NCI-H1092 (cell line): Measurements from ENCODE around the gene THADA.

Experiments
- DNase-seq: peaks from one replicate; lab custom pipeline; 2025; lab: John Stamatoyannopoulos, UW

Gene THADA

DNA sequence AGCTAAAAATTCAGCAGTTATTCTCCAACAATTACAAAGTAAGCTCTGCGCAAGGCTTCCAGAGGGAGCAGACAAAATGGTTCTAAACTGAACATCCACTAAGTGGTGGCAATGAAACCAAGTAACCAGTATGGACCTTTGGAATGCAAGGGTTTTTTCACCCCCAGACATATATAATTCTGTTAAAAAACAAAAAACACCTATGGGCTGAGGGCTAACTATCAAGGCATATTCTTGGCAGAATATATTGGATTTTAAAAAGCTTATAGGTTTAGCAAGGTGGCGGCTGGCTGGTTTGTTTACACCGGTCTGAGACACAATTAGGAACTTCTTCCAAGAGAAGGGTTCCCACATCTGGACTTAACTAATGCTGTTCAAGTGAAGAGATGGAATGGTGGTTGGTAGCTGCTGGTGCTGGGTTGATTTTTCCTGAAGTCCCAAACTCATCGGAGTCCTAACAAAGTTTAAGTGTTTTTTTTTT lies 372.3 kb downstream of the THADA start:
- DNase-seq, result no peak

DNA sequence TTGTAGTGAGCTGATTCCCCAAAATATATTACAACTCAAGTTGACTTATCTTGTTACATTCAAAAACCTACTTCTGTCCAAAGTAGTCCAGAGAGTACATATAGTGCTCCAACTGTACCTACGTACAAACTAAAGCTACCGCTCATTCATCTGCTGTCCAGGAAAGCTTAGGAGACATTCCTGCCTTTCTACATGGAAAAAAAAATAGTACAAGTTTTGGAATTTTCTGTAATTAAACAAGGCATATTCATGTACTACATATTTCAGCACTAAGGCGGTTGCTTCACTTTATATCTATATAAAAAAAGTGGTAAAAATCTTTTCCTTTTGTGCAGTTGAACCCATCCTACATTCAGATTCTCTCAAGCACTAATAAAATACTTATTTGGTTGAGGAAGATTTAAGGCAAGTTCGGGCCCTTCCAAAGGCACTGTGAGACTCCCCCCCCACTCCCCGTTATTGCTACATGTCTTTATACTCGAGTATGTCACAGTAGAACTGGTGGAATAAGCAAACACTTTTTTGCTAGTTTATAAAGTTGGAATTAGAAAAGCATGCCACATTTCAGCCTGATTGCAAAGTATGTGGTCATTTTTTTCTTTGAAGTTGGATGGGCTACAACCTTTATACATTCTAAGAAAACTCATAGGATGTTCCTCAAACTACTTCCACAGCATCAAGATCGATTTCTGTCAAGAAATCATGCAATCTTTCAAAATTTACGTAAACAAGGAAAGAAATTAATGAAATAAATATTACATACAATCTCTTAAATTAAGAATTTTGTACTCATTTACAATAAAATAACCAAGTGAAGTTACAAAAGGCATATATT lies 373.1 kb downstream of the THADA start:
- DNase-seq, result no peak

DNA sequence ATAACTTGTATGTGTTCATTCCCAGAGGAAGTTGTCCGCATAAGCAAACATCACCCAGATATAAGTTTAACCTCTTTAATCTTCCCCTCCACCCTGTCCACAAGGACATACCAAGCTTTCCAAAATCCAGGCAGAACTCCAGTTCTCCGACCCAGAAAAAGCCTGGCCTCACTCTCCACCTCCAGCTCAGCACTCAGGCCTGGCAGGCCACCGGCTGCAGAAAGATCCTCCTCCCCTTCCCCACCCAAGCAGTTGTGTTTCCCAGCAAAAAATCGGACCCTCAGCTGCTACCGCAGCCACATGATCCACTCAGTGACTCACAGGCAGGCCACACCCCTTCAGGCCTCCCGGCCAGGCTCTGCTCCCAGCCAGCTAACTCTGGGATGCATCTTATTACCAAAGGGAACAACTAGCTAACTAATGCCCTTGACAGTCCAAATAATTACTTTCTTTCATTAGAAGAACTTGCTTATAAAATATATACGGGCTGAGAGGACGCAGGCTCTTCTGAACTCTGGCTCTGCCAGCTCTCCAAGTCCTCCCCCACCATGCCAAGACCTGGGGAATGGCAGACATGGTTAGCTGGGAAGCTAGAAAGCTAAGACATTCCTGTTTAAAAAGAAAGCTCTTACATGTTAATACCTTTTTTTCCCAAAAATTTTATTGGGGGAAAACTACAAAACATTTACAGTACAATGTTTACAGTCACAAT lies 373.9 kb downstream of the THADA start:
- peak; percentile 15 for DNase-seq

DNA sequence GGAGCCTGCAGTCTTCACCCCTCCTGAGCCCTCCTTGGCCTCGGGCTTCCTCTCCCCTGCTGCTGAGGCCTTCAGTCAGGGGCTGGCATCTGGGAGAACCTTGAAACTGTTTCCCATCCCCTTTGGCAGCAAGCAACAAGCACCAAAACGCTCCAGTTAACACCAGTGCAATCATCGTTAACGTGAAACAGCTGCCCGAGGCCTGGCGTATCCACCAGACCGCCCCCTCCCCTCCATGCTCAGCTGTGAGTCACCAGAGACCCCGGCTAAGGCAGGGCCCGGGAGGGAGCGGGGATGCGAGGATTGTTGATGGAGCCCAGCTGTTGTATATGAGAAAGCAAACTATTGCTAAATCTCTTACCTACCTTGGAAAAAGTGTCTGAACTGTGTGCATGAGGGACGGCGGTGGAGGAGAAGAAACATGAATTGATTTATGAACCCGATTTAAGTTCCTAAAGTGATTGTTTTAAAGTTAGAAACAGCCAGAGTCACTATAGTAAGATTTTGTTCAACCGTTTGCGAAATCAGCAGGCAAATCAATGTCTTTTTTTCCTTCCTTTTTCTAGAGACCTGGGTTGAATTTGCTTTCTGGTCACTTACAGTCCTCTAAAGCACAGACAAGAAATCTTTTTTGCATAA lies 374.6 kb downstream of the THADA start:
- DNase-seq, result no peak

DNA sequence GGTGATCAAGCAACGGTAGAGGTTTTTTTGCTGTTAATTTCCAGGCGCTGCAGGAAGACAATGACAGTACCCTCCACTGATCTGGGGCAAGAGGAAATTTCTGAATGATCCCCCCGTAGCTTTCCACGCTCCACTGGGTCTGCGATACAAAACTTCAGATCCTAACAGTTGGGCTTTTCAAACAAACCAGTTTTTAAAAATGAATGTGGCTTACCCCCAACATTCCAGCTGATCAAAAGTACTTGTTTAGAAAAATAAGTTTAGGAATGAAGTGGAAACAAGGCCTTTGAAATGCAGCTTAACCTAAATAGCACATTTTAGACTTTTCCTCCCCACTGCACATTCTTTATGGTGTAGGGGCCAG lies 375.1 kb downstream of the THADA start:
- DNase-seq, result no peak

DNA sequence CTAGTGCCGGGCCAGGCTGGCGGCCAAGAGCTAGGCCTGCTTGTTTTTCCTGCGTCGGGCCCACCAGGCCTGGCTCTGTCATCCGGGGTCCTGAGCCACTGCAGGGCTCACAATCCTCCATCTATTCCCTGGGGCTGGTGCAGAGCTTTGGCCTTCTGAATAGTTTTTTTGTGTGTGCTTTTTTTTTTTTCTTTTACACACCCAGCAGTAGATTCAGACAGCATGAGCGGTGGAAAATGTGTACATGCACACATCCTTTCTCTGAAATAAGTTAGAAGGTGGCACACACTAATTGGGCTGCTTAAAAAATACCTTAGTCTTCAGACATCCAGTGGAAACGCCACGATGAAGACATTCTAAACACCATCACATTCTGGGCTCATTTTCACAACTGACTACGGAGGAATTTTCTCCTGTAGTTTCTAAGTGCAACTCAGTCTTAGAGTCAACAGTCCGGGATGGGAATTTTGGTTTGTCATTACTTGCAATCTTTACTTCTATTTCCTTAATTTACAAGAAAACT lies 375.5 kb downstream of the THADA start:
- peak; percentile 46 for DNase-seq

DNA sequence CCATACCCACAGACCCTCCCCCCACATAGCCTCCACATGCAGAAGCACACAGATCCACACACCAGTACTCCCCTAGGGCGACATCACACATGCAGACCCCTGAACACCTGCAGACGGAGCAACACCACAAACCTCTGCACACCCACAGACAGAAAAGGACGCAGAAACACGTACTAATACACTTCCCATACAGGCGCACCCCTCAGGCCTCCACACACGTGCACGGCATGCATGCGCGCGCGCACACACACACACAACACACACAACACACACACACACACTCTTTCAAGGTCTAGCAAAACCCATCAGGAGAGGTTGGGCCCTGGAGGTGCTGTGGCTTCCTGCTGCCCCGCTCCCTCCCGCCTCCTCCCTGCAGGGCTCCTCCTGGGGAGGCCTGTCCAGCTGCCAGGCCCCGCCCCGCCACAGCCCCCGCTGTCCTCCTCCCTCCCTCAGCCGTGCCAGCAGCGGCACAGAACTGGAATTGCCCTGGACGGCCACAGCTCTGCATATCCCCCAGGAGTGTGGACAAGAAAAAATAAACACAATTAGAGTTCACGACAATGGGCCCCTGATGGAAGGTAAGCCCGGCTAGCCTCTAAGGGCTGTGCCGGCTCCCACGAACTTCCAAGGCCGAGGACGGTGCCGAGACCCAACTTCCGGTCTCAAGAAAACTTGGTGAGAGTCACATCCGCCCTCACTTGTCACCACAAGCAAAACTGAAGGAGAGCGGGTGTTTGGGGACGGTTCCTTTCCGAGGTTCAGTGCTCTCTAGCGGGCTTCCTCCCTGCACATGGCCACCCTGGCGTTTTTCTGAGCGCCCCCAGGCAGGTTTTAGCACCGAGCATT lies 376.2 kb downstream of the THADA start:
- peak; percentile 46 for DNase-seq

DNA sequence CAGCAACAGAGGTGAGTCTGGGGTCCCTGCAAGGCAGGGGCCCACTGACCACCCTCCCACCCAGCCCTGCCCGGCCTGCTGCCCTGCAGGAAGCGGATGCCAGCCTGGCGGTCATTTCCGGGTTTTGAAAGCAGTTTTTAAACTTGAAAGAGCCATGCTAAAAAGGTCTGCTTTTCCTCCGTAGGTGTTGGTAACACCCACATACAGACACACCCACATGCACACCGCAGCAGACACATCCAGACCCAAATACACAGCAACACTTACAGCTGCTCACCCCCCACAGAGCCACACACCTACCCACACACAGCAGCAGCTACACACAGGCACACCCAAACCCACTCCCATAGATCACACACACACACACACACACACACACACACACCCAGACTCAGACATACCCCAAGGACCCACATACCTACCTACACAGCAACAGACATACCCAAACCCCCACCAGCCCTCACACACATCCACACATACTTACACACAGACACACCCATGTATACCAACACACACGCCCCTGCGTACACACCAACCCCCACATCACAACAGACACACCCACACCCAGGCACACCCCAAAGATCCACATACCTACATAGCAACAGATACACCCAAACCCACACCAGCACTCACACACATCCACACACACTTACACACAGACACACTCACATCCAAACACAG lies 377.0 kb downstream of the THADA start:
- DNase-seq, result no peak

DNA sequence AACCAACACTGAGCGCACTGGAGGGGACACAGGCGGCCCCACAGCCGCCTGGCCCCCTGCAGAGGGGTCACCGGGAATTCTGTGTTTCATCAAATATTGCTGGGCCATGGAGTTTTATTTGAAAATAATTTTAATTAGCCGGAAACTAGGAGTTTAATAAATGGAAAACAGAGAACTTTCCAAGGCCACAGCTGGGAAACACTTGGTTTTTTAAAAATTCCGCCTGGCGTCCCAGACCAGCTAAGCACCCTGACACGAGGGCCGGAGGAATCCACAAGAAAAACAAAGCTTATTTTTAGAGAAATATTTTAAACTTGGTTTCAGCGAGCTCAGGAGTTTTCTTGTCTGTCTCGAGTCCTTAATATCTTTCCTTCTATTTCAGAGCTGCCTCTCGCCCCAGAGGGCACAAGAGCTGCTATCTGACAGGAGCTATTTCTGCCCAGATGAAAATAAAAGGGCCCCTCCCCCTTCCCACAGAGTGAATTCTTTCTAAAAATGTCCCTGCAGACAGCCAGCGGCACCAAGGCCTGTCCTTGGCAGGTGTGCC lies 377.6 kb downstream of the THADA start:
- DNase-seq, result no peak

DNA sequence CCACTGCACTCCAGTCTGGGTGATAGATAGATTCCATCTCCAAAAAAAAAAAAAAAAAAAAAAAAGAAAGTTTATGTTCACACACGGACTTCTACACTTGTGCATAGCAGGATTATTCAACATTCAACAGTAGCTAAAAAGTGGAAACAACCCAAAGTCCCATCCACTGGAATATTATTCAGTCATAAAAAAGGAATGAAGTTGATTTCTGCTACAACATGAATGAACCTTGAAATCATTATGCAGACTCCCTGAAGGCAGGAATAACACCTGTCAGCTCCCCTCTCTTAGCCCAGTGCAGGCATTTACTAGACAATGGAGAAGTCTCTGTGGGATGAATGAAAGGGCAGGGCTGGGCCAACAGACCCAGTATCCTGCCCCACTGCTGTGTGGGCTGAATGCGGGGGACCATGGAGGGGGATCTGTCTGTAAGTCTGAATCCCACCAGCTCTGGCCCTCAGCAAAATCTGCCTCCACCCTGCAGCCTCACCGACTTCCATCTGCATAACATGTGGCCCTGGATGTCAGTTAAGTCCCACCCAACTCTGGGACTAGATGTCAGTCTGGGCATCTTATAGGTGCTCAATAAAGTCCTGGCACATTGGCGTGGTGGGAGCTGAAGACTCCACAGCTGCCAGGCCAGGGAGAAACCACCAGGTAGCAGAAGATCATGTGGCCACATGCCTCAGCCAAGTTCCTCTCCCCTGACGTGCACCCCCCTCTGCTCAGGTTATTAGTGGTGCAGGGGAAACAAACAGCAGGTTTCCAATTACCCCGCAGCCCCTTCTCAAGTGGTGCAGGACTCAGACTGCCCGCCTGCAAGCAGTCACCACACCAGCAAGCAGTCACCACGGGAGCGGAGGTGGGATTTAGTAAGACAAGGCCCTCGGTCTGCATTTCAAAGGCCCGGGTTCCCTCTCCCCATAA lies 378.3 kb downstream of the THADA start:
- DNase-seq, result no peak

DNA sequence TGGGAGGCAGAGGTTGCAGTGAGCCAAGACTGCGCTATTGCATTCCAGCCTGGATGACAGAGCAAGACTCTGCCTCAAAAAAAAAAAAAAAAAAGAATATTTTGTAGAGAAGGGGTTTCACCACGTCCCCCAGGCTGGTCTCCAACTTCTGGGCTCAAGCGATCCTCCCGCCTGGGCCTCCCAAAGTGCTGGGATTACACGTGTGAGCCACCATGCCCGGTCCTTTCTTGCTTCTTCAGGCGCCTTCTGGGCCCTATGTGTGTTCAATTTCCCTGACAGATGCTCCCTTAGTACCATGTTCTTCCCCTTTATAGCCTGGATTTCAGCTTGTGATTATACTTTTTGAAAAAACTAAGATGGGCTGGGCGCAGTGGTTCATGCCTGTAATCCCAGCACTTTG lies 379.2 kb downstream of the THADA start:
- DNase-seq, result no peak

DNA sequence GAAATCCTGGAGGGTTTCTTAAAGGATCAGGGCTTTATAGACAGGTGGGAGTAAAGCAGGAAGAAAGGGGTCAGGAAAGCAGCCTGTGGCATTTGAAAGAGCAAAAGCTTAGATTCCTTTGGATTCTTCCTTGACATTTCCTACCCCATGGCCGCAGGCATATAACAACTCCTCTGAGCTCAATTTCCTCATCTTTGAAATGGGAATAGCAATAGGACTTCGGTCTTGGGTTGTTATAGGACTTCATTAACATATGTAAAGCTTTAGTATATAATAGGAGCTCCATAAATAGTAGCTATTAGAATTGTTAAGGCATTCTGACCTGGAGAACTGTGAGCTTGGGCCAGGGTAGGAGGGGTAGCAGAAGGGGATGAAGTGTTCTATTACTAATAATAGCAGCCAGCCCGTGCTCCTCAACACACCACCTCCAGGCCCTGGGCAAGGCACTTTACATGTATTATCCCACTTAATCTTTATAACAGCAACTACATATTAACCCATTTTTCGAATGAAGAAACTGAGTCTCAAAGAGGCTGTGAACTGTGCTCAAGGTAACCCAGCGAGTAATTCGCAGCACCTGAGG lies 380.1 kb downstream of the THADA start:
- no peak for DNase-seq

DNA sequence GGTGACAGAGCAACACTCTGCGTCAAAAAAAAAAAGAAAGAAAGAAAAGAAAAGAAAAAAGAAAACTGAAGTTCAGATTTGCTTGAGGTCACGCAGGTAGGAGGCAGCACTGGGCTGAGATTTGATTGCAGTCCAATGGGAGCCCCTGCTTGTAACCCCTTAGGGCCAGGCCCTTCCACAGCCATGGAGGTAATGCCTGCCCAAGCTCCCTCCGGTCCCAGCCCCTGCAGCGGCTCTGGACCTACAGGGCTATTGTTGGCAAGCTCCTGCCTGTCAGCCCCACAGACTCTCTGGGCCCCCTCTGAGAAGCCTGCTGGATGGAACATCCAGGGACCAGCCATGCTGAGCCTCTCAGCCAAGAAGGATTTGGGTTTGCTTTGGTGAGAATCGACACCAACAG lies 381.6 kb downstream of the THADA start:
- no peak for DNase-seq

DNA sequence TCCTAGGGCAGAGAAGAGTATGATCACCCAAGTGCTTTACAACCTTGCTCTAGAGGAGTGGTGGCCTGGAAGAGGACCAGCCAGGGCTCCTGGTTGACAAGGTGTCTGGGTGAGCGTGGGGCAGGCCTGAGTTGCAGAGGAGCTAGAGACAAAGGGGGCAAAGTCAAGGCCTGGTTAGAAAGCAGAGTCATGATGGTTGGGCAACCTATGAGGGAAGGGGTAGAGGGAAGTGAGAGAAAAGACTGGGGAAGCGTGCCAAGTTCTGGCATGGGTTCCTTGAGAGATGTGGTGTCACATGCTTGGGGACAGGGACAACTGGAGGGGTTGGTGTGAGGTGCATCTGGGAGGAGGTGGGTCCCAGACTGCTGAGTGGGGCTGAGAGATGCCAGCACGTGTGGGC lies 382.9 kb downstream of the THADA start:
- no peak for DNase-seq

DNA sequence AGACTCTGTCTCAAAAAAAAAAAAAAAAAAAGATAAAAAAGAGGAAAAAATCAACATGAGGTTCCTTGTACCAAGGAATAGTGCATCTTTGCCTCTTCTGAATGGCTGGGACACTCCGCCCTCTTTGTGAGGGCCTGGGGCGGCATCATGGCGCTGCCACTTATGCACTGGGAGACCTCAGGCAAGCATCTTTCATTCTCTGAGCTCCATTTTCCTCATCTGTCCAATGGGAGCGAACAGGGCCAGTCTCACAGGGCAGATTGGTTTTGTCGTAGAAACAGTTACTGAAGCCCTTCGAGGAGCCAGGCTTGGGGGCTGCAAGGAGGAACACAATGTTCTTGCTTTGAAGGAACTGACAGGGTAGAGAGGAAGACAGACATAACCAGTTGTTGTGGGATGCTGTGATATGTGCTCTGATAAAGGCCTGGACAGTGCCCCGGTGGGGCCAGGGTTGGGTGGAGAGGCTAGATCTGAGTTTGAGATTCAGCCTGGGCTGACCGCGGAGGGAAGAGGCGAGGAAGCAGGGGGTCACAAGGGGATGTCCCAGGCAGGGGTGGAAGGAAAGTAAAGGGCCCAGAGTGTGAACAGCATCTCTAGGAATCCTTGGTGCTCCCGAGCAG lies 383.5 kb downstream of the THADA start:
- DNase-seq, result no peak

DNA sequence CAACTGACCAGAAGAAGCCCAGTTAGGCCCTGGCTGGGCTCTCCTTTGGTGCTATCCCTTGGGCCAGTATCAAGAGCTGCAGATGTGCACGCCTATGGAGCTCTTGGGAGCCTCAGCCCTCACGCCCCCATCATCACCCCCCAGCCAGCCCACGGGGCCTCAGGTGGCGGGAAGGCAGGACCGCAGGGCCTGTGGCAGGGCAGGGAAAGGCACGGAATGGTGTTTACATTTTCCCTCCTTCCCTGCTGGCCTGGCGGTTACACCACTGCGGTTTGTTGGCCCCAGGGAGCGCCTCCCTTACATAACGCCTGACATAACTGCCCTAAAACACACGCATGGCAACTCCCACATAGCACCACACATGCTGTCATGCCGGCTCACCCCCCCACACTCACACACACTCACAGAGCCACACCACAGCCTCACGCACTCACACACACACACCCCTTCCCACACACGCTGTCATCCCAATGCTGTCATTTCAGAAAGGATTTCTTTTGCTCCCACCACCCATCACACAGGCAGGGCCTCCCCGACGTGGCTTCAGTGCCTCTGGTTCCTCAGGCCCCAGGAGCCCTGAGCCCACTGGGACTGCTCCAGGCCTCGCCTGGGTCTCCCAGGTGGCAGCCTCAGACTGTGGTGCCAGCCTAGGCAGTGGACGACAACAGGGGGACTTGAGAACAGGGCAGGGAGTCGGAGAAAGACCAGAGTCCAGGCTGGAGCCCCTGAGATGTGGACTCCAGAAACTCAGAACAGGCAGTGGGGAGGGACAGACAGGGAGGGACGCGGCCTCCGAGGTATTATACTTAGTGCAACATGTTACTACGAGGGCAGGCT lies 385.2 kb downstream of the THADA start:
- DNase-seq, result no peak

DNA sequence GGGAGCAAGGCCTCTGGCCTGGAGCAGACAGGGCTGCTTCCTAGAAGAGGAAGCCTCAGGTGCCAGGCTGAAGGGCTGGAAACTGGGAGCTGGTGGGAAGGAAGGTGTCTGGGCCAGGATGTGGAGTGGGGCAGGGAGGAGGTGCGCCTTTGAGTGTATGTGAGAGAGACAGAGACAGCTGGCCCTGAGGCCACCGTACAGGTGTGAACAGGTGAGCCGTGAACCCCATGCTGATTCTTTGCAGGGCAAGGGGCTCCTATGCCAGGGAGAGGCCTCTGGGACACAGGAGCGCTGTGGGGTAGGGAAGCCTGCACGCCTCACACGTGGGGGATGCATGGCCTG lies 385.7 kb downstream of the THADA start:
- DNase-seq, result no peak

DNA sequence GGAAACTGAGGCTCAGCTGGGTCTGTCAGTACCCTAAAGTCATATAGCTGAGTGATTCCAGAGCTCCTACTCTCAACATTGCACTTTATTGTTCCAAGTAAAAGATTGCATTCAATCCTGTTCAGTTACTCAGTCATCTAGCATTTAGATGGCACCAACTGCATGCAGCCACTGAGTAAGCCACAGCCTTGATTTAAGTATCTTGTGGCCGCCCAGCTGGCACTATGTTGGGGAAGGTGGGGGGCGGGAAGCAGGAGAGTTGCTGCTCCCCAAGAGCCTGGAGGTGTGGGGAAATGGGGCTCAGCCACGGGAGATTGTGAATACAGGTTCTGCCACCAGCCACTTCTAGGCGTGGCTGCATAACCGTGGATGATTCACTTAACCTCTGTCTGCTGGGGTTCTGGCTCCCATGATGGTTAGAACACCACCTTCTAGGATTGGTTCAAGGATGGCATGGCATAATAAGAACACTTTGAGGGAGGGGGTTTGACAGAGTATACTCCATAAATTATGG lies 386.6 kb downstream of the THADA start:
- no peak for DNase-seq
